HepG2 (cell line): Measurements from ENCODE around the gene SAC3D1. TPM values are rescaled to one million over a fixed set of nuclear protein-coding genes. Genes with fewer than 3 reads are reported as not detected.
A peak's percentile ranks its signal among the peaks of the same experiment; 100 is the strongest.

Experiments
- AKAP8 ChIP-seq: sonication (generic); formaldehyde crosslinking; IDR thresholded peaks from 2 replicates; pipeline ENCODE4 v1.5.1; 2020; ENCODE audit warnings: mild to moderate bottlenecking, missing genetic modification reagents
- ATF7 ChIP-seq, 2 experiments: fragments of 450-650 bp in 1 of 2; sonication (generic) in 1 of 2; formaldehyde crosslinking in 1 of 2; IDR thresholded peaks; 2 replicates each; pipeline versions ENCODE4 v1.4.0 to v1.6.1; 2016 to 2020; ENCODE audit warnings: antibody characterized with exemption in 1 of 2, mild to moderate bottlenecking in 1 of 2, missing genetic modification reagents in 1 of 2
- CHD4 ChIP-seq: fragments of 200-600 bp; sonication (generic); IDR thresholded peaks from 2 replicates; pipeline ENCODE4 v1.7.0; 2017; ENCODE audit warnings: mild to moderate bottlenecking, low read length, borderline replicate concordance
- DZIP1 ChIP-seq: sonication (generic); formaldehyde crosslinking; IDR thresholded peaks from 2 replicates; pipeline ENCODE4 v1.5.0; 2020; ENCODE audit warnings: mild to moderate bottlenecking, missing genetic modification reagents
- ETS1 ChIP-seq: sonication (generic); formaldehyde crosslinking; IDR thresholded peaks from 2 replicates; pipeline ENCODE4 v1.4.0; 2020; ENCODE audit warnings: missing genetic modification reagents
- GATA4 ChIP-seq: sonication (generic); IDR thresholded peaks from 2 replicates; pipeline ENCODE4 v1.6.1; 2016; ENCODE audit warnings: antibody characterized with exemption, low read depth, borderline replicate concordance
- HDAC1 ChIP-seq: sonication (generic); formaldehyde crosslinking; IDR thresholded peaks from 2 replicates; pipeline ENCODE4 v1.5.1; 2020; ENCODE audit warnings: mild to moderate bottlenecking, missing genetic modification reagents
- NRL ChIP-seq: sonication (generic); formaldehyde crosslinking; IDR thresholded peaks from 2 replicates; pipeline ENCODE4 v1.5.0; 2020; ENCODE audit warnings: missing genetic modification reagents, mild to moderate bottlenecking, moderate library complexity, borderline replicate concordance
- PITX1 ChIP-seq: sonication (generic); formaldehyde crosslinking; IDR thresholded peaks from 2 replicates; pipeline ENCODE4 v1.5.1; 2020; ENCODE audit warnings: mild to moderate bottlenecking, missing genetic modification reagents
- POLR2A ChIP-seq, 2 experiments: IDR thresholded peaks; 2 replicates each; pipeline ENCODE4 v1.6.1; 2011; ENCODE audit warnings: low read depth in 2 of 2, low read length in 2 of 2, mild to moderate bottlenecking in 1 of 2, moderate library complexity in 1 of 2; ENCODE audit not compliant: insufficient read depth in 1 of 2
- RXRB ChIP-seq: IDR thresholded peaks from 2 replicates; pipeline ENCODE4 v1.6.1; 2016; ENCODE audit warnings: borderline replicate concordance, missing genetic modification reagents, missing compliant biosample characterization
- SOX6 ChIP-seq, 2 experiments: fragments of 450-650 bp in 1 of 2; sonication (generic) in 1 of 2; formaldehyde crosslinking in 1 of 2; IDR thresholded peaks; 2 replicates each; pipeline versions ENCODE4 v1.4.0 to v1.6.1; 2017 to 2020; ENCODE audit warnings: antibody characterized with exemption in 1 of 2, mild to moderate bottlenecking in 1 of 2, missing genetic modification reagents in 1 of 2
- ZNF180 ChIP-seq: sonication (generic); formaldehyde crosslinking; IDR thresholded peaks from 2 replicates; pipeline ENCODE4 v1.4.0; 2020; ENCODE audit warnings: low read depth, missing genetic modification reagents, borderline replicate concordance
- ZNF24 ChIP-seq: fragments of 450-650 bp; IDR thresholded peaks from 2 replicates; pipeline ENCODE4 v1.6.1; 2017; ENCODE audit warnings: antibody characterized with exemption, mild to moderate bottlenecking
- ZNF292 ChIP-seq: sonication (generic); formaldehyde crosslinking; IDR thresholded peaks from 2 replicates; pipeline ENCODE4 v1.8.1; 2022; ENCODE audit warnings: mild to moderate bottlenecking, low read depth, missing genetic modification reagents, borderline replicate concordance
- ZNF567 ChIP-seq: sonication (generic); formaldehyde crosslinking; IDR thresholded peaks from 2 replicates; pipeline ENCODE4 v1.8.1; 2023; ENCODE audit warnings: mild to moderate bottlenecking, missing genetic modification reagents, borderline replicate concordance
- ZNF776 ChIP-seq: sonication (generic); formaldehyde crosslinking; IDR thresholded peaks from 2 replicates; pipeline ENCODE4 v1.4.0; 2020; ENCODE audit warnings: mild to moderate bottlenecking, missing genetic modification reagents
- ZSCAN25 ChIP-seq: sonication (generic); formaldehyde crosslinking; IDR thresholded peaks from 2 replicates; pipeline ENCODE4 v1.8.0; 2022; ENCODE audit warnings: mild to moderate bottlenecking, missing genetic modification reagents
- polyA plus RNA-seq, 8 experiments: library from polyadenylated mRNA; depleted of rRNA in 3 of 8; stranded (reverse) in 7 of 8; unstranded in 1 of 8; fragments of >200 nt; fragmentation: Illumina TruSeq in 4 of 8; extraction: Trizol in 4 of 8; gene quantifications; 2 replicates each; pipeline versions ENCODE4 v1.2.1 to v1.2.3, GENCODE V29; 2011 to 2016; ENCODE audit warnings: low read depth in 4 of 8, missing spikeins in 1 of 8, mixed read lengths in 1 of 8; ENCODE audit not compliant: insufficient read depth in 1 of 8
- total RNA-seq, 5 experiments: library from RNA; depleted of rRNA; stranded (reverse); fragments of >200 nt; fragmentation: Illumina TruSeq; extraction: Trizol; gene quantifications; 2 replicates each; pipeline ENCODE4 v1.2.3, GENCODE V29; 2016; ENCODE audit warnings: low read depth in 1 of 5

Gene SAC3D1
- total and polyA plus RNA-seq, 2 of the 13 experiments (the other 11 are each of a cell fraction or from before 2014, with no cell fraction given) = 7.4 to 36.3 TPM

- TF ChIP-seq SOX6 (IDR thresholded peaks at IDR 0.05) = no peak
- 0 out of 2 replicates have a peak, but pooled peaks have one; percentile 19 for TF ChIP-seq SOX6 (CRISPR knock-in tag; IDR thresholded peaks at IDR 0.05)
- TF ChIP-seq GATA4 = no peak
- no peak for TF ChIP-seq ZNF567 (CRISPR knock-in tag)
- peak; percentile 41; the same call in 1 of the 2 replicates for TF ChIP-seq PITX1 (CRISPR knock-in tag)
- TF ChIP-seq NRL = no peak
- TF ChIP-seq CHD4 = no peak
- no peak for TF ChIP-seq ZSCAN25 (CRISPR knock-in tag)
- TF ChIP-seq ZNF180 (CRISPR knock-in tag) = no peak
- no peak for TF ChIP-seq ETS1 (CRISPR knock-in tag)
- TF ChIP-seq DZIP1 (CRISPR knock-in tag) = 0 out of 2 replicates have a peak, but pooled peaks have one; percentile 12
- peak; percentile 12; the same call in 1 of the 2 replicates for TF ChIP-seq HDAC1 (CRISPR knock-in tag)
- 0 out of 4 replicates have a peak, but pooled peaks of 1 of the 2 experiments have one; percentile 7 for TF ChIP-seq POLR2A (IDR thresholded peaks at IDR 0.05; ENCODE audit: insufficient read depth in 1 of 2, low read depth in 2 of 2, low read length in 2 of 2)
- no peak for TF ChIP-seq ZNF292 (CRISPR knock-in tag)
- TF ChIP-seq AKAP8 (CRISPR knock-in tag) = no peak
- no peak for TF ChIP-seq ATF7 (IDR thresholded peaks at IDR 0.05)
- TF ChIP-seq ATF7 (CRISPR knock-in tag; IDR thresholded peaks at IDR 0.05) = no peak
- no peak for TF ChIP-seq ZNF24
- TF ChIP-seq ZNF776 = 0 out of 2 replicates have a peak, but pooled peaks have one; percentile 34
- no peak for TF ChIP-seq RXRB (CRISPR knock-in tag)
- TF ChIP-seq, all 625 proteins: peak for 9
Measured at GRCh38 chr11:65066805-65067291, 25.8 kb downstream of the SAC3D1 start (continued).
